ENCODE data around the gene SLC7A6.

The SLC7A6 gene

GRCh38 chr16:68249371-68249770 lies 15.0 kb upstream of the SLC7A6 start:
- TF ChIP-seq EZH2 (IDR thresholded peaks at IDR 0.05; ENCODE audit: borderline replicate concordance, low read depth, low read length, severe bottlenecking) (no peak), CTCF (IDR thresholded peaks at IDR 0.05; ENCODE audit: borderline replicate concordance, extremely low read depth, low read length, poor library complexity, severe bottlenecking) (no peak)
- no peaks in the 10 kb centered on the region for H3K27me3 ChIP-seq (ENCODE audit: insufficient read depth, low read length, poor library complexity)
- no peak overlapping the region for H3K4me2 ChIP-seq (ENCODE audit: insufficient read depth, low read length)
- no peak overlapping the region for H3K9ac ChIP-seq (ENCODE audit: low read depth, low read length)
- 0 out of 2 replicates have a peak overlapping the region, but pooled peaks have one; percentile 23 for H3K27ac ChIP-seq (ENCODE audit: low read length)
- no peak overlapping the region for H2AFZ ChIP-seq (ENCODE audit: low read depth, low read length)
- no peak overlapping the region for H3K4me3 ChIP-seq (ENCODE audit: low read depth in 1 of 2, low read length in 2 of 2)
- H3K9me3 ChIP-seq (ENCODE audit: insufficient read depth, low read length, severe bottlenecking) = no peaks in the 10 kb centered on the region
- H3K4me1 ChIP-seq (ENCODE audit: insufficient read depth, low read length) = peaks cover 32% of the 10 kb centered on the region
- H3K79me2 ChIP-seq (ENCODE audit: insufficient read depth, low read length) = peaks cover 34% of the 10 kb centered on the region
- peaks cover 37% of the 10 kb centered on the region for H3K36me3 ChIP-seq (ENCODE audit: insufficient read depth, low read length)
- no peak for ATAC-seq (ENCODE audit: insufficient read depth, low read depth)
- H4K20me1 ChIP-seq (ENCODE audit: insufficient read depth, low read length) = peaks cover 7% of the 10 kb centered on the region; the same call in 1 of the 2 replicates
- no peak for DNase-seq

GRCh38 chr16:68250951-68251350 lies 13.4 kb upstream of the SLC7A6 start:
- DNase-seq (no peak), ATAC-seq (ENCODE audit: insufficient read depth, low read depth) (no peak)
- peaks cover 52% of the 10 kb centered on the region for H3K36me3 ChIP-seq (ENCODE audit: insufficient read depth, low read length)
- peaks cover 7% of the 10 kb centered on the region; the same call in 1 of the 2 replicates for H4K20me1 ChIP-seq (ENCODE audit: insufficient read depth, low read length)
- H2AFZ ChIP-seq (ENCODE audit: low read depth, low read length) = no peak overlapping the region
- H3K27ac ChIP-seq (ENCODE audit: low read length) = no peak overlapping the region
- TF ChIP-seq CTCF (IDR thresholded peaks at IDR 0.05; ENCODE audit: borderline replicate concordance, extremely low read depth, low read length, poor library complexity, severe bottlenecking) (no peak), EZH2 (IDR thresholded peaks at IDR 0.05; ENCODE audit: borderline replicate concordance, low read depth, low read length, severe bottlenecking) (no peak)
- H3K27me3 ChIP-seq (ENCODE audit: insufficient read depth, low read length, poor library complexity) = no peaks in the 10 kb centered on the region
- no peak overlapping the region for H3K4me3 ChIP-seq (ENCODE audit: low read depth in 1 of 2, low read length in 2 of 2)
- no peak overlapping the region for H3K4me2 ChIP-seq (ENCODE audit: insufficient read depth, low read length)
- H3K9ac ChIP-seq (ENCODE audit: low read depth, low read length) = no peak overlapping the region
- H3K4me1 ChIP-seq (ENCODE audit: insufficient read depth, low read length) = peaks cover 25% of the 10 kb centered on the region
- H3K9me3 ChIP-seq (ENCODE audit: insufficient read depth, low read length, severe bottlenecking) = no peaks in the 10 kb centered on the region
- H3K79me2 ChIP-seq (ENCODE audit: insufficient read depth, low read length) = peaks cover 26% of the 10 kb centered on the region

- peaks cover 55% of the 10 kb centered on the region for H3K36me3 ChIP-seq (ENCODE audit: insufficient read depth, low read length)
- H4K20me1 ChIP-seq (ENCODE audit: insufficient read depth, low read length) = peaks cover 2% of the 10 kb centered on the region; the same call in 1 of the 2 replicates
- no peaks in the 10 kb centered on the region for H3K27me3 ChIP-seq (ENCODE audit: insufficient read depth, low read length, poor library complexity)
- H3K9me3 ChIP-seq (ENCODE audit: insufficient read depth, low read length, severe bottlenecking) = no peaks in the 10 kb centered on the region
- ATAC-seq (ENCODE audit: insufficient read depth, low read depth) (peak; percentile 38; the same call in 1 of the 3 replicates), DNase-seq (no peak)
- TF ChIP-seq EZH2 (IDR thresholded peaks at IDR 0.05; ENCODE audit: borderline replicate concordance, low read depth, low read length, severe bottlenecking) = no peak
- TF ChIP-seq CTCF (IDR thresholded peaks at IDR 0.05; ENCODE audit: borderline replicate concordance, extremely low read depth, low read length, poor library complexity, severe bottlenecking) = no peak
- no peak overlapping the region for H3K9ac ChIP-seq (ENCODE audit: low read depth, low read length)
- no peak overlapping the region for H3K4me3 ChIP-seq (ENCODE audit: low read depth in 1 of 2, low read length in 2 of 2)
- no peak overlapping the region for H2AFZ ChIP-seq (ENCODE audit: low read depth, low read length)
- H3K79me2 ChIP-seq (ENCODE audit: insufficient read depth, low read length) = peaks cover 18% of the 10 kb centered on the region
- no peak overlapping the region; the same call in 1 of the 2 replicates for H3K27ac ChIP-seq (ENCODE audit: low read length)
- no peak overlapping the region for H3K4me2 ChIP-seq (ENCODE audit: insufficient read depth, low read length)
- H3K4me1 ChIP-seq (ENCODE audit: insufficient read depth, low read length) = peaks cover 25% of the 10 kb centered on the region
Measured at GRCh38 chr16:68251832-68252231, 12.5 kb upstream of the SLC7A6 start.

All from DND-41 (cell line).